ENCODE data around the gene DALRD3. TPM values are rescaled to one million over a fixed set of nuclear protein-coding genes. Genes with fewer than 3 reads are reported as not detected.
"Not testable (repeated sequence)": the region's sequence is repeated elsewhere in the genome, so short reads cannot be mapped to it uniquely, and the experiment has no call there.

DALRD3 gene
- total RNA-seq, 8 experiments from 2014 or later = 13.9 to 56.7 (median 26.2) TPM

DNA sequence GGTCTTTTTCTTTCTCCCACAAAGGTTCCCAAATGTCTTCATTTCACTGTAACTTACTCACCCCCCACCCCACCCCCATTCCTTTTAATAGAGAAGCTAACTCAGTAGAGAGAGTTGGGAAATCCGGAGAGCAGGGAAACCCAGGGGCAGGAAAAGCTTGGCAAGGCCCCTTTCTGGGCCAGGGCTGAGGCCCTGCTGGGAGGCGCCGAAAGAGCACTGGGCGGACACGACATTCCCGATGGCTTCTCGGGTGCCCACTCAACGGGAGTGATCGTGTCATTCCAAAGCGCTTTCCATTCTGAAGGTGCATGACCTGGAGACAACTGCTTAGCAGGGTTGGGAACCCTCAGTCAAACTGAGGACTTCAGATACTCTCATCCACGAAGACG lies 1.6 kb upstream of the DALRD3 start:
- Histone ChIP-seq H3K4me1 (replicated peaks in 1 of 2) (peaks cover 22 to 24% of the 10 kb centered on the region in 2 donors), H3K27ac (peak overlapping the region in 1 of 2 donors; percentile 99), H3K4me3 (peak overlapping the region; percentile 78 to 97 (median 92))
- no peak for ATAC-seq (replicated peaks in 6 of 8)
- 33 to 90% (median 67%) methylated on average over 1 to 6 of the region's 12 CpGs; no CpG with 5 or more reads in 5 of the 10 experiments for WGBS, 10 experiments
- in situ Hi-C loops (cut with MboI; ENCODE audit: low pct_unique_long_range_greater_than_20kb in 2 of 9, low sequenced_read_pairs in 9 of 9, unreplicated experiment in 9 of 9) = no loop called here

GRCh38 chr3:49018707-49019006 lies 277 bp upstream of the DALRD3 start:
- peak overlapping the region; percentile 61 to 76 for H3K27ac ChIP-seq
- no peak for ATAC-seq (replicated peaks in 6 of 8)
- 0 to 13% (median 7%) methylated on average over 1 to 9 of the region's 18 CpGs; no CpG with 5 or more reads in 2 of the 10 experiments for WGBS, 10 experiments
- H3K4me3 ChIP-seq = peak overlapping the region; percentile 52 to 96 (median 83)
- in situ Hi-C loops (cut with MboI; ENCODE audit: low pct_unique_long_range_greater_than_20kb in 2 of 9, low sequenced_read_pairs in 9 of 9, unreplicated experiment in 9 of 9) = no loop called here
- H3K4me1 ChIP-seq (replicated peaks in 1 of 2) = peaks cover 22 to 24% of the 10 kb centered on the region in 2 donors

GRCh38 chr3:49017229-49017970 lies 980 bp downstream of the DALRD3 start:
- in situ Hi-C loops (cut with MboI; ENCODE audit: low pct_unique_long_range_greater_than_20kb in 2 of 9, low sequenced_read_pairs in 9 of 9, unreplicated experiment in 9 of 9) = no loop called here
- ATAC-seq (replicated peaks in 6 of 8) = peak in 1 of 8 experiments; percentile 0
- WGBS, 10 experiments = 0 to 60% (median 21%) methylated on average over 1 to 15 of the region's 23 CpGs; no CpG with 5 or more reads in 6 of the 10 experiments

GRCh38 chr3:49016414-49017228 lies 1.8 kb downstream of the DALRD3 start:
- Histone ChIP-seq H3K4me3 (no peak overlapping the region), H3K4me1 (replicated peaks in 1 of 2) (peaks cover 18 to 19% of the 10 kb centered on the region in 2 donors), H3K27ac (no peak overlapping the region)
- no peak for ATAC-seq (replicated peaks in 6 of 8)
- 80 to 100% (median 100%) methylated on average over 1 to 3 of the region's 6 CpGs; no CpG with 5 or more reads in 3 of the 10 experiments for WGBS, 10 experiments
- in situ Hi-C loops (cut with MboI; ENCODE audit: low pct_unique_long_range_greater_than_20kb in 2 of 9, low sequenced_read_pairs in 9 of 9, unreplicated experiment in 9 of 9) = no loop called here

More at GRCh38 chr3:49017229-49017970, 980 bp downstream of the DALRD3 start:
- peaks cover 18 to 19% of the 10 kb centered on the region in 2 donors for H3K4me1 ChIP-seq (replicated peaks in 1 of 2)
- peak overlapping the region; percentile 52 to 96 (median 83) for H3K4me3 ChIP-seq
- H3K27ac ChIP-seq = peak overlapping the region; percentile 61 to 76

DNA sequence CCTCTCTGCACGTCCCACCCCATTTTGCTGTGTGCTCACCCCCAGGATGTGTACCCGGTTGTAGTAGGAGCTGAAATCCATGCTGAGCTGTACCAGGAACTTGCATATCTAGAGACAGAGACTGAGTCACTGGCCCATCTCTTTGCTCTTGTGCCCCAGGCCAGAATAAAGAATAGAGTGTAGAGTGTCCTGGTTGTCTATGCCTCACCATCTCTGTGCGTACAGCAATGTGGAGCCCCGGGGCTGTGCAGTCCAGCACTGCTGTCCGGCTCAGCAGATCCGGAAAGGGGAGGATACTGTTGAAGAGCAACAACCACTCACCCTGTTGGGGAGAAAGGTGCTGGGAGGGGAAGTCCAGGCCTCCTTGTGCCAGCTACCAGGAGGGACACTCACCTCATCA lies 2.6 kb downstream of the DALRD3 start:
- in situ Hi-C loops (cut with MboI; ENCODE audit: low pct_unique_long_range_greater_than_20kb in 2 of 9, low sequenced_read_pairs in 9 of 9, unreplicated experiment in 9 of 9) = no loop called here
- WGBS, 10 experiments = 20 to 100% (median 100%) methylated on average over 1 to 3 of the region's 6 CpGs; no CpG with 5 or more reads in 7 of the 10 experiments
- peak in 1 of 8 experiments; percentile 35 for ATAC-seq (replicated peaks in 6 of 8)
- no peak overlapping the region for H3K4me3 ChIP-seq
- peaks cover 18 to 19% of the 10 kb centered on the region in 2 donors for H3K4me1 ChIP-seq (replicated peaks in 1 of 2)
- no peak overlapping the region for H3K27ac ChIP-seq

- H3K4me1 ChIP-seq (replicated peaks in 1 of 2) = peaks cover 16 to 18% of the 10 kb centered on the region in 2 donors
- WGBS, 10 experiments = 80 to 100% (median 100%) methylated on average over 1 to 2 of the region's 8 CpGs; no CpG with 5 or more reads in 5 of the 10 experiments
- in situ Hi-C loops (cut with MboI; ENCODE audit: low pct_unique_long_range_greater_than_20kb in 2 of 9, low sequenced_read_pairs in 9 of 9, unreplicated experiment in 9 of 9) = no loop called here
- H3K4me3 ChIP-seq = no peak overlapping the region
- ATAC-seq (replicated peaks in 6 of 8) = no peak
- H3K27ac ChIP-seq = no peak overlapping the region
Observed at GRCh38 chr3:49015072-49015471, 3.3 kb downstream of the DALRD3 start.

DNA sequence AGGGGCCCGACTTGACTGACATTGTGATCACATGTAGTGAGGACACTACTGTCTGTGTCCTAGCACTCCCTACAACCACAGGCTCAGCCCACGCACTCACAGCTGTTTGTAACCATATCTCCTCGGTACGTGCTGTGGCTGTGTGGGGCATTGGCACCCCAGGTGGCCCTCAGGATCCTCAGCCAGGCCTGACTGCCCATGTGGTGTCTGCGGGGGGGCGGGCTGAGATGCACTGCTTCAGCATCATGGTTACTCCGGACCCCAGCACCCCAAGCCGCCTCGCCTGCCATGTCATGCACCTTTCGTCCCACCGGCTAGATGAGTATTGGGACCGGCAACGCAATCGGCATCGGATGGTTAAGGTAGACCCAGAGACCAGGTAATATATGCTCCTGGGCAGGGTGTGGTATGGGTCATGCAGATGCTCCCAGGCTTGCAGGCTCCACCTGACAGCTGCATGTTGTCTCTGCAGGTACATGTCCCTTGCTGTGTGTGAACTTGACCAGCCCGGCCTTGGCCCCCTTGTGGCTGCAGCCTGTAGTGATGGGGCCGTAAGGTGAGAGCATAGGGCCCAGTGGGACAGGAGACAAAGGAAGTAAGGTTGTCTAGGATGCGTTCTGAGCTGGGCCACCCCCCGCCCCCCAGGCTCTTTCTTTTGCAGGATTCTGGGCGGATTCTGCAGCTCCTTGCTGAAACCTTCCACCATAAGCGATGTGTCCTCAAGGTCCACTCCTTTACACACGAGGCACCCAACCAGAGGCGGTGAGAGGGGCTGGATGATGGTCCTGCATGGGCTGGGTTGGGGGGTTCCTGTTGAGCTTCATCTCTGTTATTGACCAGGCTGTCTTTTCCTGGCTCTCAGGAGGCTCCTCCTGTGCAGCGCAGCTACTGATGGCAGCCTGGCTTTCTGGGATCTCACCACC lies 4.4 kb downstream of the DALRD3 start:
- in situ Hi-C loops (cut with MboI; ENCODE audit: low pct_unique_long_range_greater_than_20kb in 2 of 9, low sequenced_read_pairs in 9 of 9, unreplicated experiment in 9 of 9) = no loop called here
- peak in 2 of 8 experiments; percentile 5 to 11 for ATAC-seq (replicated peaks in 6 of 8)
- WGBS, 10 experiments = 80 to 100% (median 98%) methylated on average over 1 to 10 of the region's 24 CpGs; no CpG with 5 or more reads in 3 of the 10 experiments
- no peak overlapping the region for H3K4me3 ChIP-seq
- H3K4me1 ChIP-seq (replicated peaks in 1 of 2) = peaks cover 8 to 9% of the 10 kb centered on the region in 2 donors
- no peak overlapping the region for H3K27ac ChIP-seq

GRCh38 chr3:49013113-49013737 lies 5.2 kb downstream of the DALRD3 start:
- WGBS, 10 experiments = 89 to 100% (median 100%) methylated on average over 1 to 9 of the region's 19 CpGs; no CpG with 5 or more reads in 6 of the 10 experiments
- Histone ChIP-seq H3K4me3 (no peak overlapping the region), H3K27ac (no peak overlapping the region), H3K4me1 (replicated peaks in 1 of 2) (peaks cover 12 to 13% of the 10 kb centered on the region in 2 donors)
- in situ Hi-C loops (cut with MboI; ENCODE audit: low pct_unique_long_range_greater_than_20kb in 2 of 9, low sequenced_read_pairs in 9 of 9, unreplicated experiment in 9 of 9) = no loop called here
- peak in 1 of 8 experiments; percentile 3 for ATAC-seq (replicated peaks in 6 of 8)

- H3K27ac ChIP-seq = no peak overlapping the region
- no peak overlapping the region for H3K4me3 ChIP-seq
- H3K4me1 ChIP-seq (replicated peaks in 1 of 2) = peaks cover 13 to 14% of the 10 kb centered on the region in 2 donors
- in situ Hi-C loops (cut with MboI; ENCODE audit: low pct_unique_long_range_greater_than_20kb in 2 of 9, low sequenced_read_pairs in 9 of 9, unreplicated experiment in 9 of 9) = no loop called here
- no peak for ATAC-seq (replicated peaks in 6 of 8)
- 60 to 100% (median 90%) methylated on average over 2 to 7 of the region's 17 CpGs; no CpG with 5 or more reads in 6 of the 10 experiments for WGBS, 10 experiments
Observed at GRCh38 chr3:49012441-49013017, 5.9 kb downstream of the DALRD3 start.

- no peak overlapping the region for H3K4me3 ChIP-seq
- in situ Hi-C loops (cut with MboI; ENCODE audit: low pct_unique_long_range_greater_than_20kb in 2 of 9, low sequenced_read_pairs in 9 of 9, unreplicated experiment in 9 of 9) = no loop called here
- no peak for ATAC-seq (replicated peaks in 6 of 8)
- 60 to 93% (median 86%) methylated on average over 1 to 3 of the region's 3 CpGs; no CpG with 5 or more reads in 6 of the 10 experiments for WGBS, 10 experiments
- no peak overlapping the region for H3K27ac ChIP-seq
- H3K4me1 ChIP-seq (replicated peaks in 1 of 2) = peaks cover 12 to 14% of the 10 kb centered on the region in 2 donors
Observed at GRCh38 chr3:49009396-49009795, 9.0 kb downstream of the DALRD3 start.

DNA sequence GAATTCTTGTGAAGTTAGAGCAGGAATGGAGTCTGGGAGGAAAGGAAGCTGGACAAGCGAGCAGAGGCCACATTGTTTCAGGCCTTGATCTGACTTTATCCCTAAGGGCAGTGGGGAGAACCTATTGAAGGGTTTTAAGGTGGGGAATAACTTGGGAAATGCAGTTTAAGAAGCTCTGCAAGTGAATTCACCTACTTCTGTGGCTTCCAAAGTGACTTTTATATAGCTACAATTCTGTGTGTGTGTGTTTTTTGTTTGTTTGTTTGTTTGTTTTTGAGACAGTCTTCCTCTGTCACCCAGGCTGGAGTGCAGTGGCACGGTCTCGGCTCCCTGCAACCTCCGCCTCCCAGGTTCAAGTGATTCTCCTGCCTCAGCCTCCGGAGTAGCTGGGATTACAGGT lies 9.8 kb downstream of the DALRD3 start:
- Histone ChIP-seq H3K4me3 (peak overlapping the region; percentile 73 to 95 (median 92)), H3K4me1 (replicated peaks in 1 of 2) (peaks cover 12 to 14% of the 10 kb centered on the region in 2 donors)
- in situ Hi-C loops (cut with MboI; ENCODE audit: low pct_unique_long_range_greater_than_20kb in 2 of 9, low sequenced_read_pairs in 9 of 9, unreplicated experiment in 9 of 9); ATAC-seq (replicated peaks in 6 of 8); H3K27ac ChIP-seq: not testable (repeated sequence)
- WGBS, 10 experiments = 50 to 100% (median 83%) methylated on average over 1 to 4 of the region's 5 CpGs
